HEK293T (cell line): ENCODE results near the gene ARSA.

Source experiments
- CTCF ChIA-PET: fragments of 350-600 bp; formaldehyde crosslinking; extraction: SDS; loops from one replicate; lab custom pipeline; 2021; ENCODE audit warnings: antibody characterized with exemption, inconsistent platforms; lab: Yijun Ruan, JAX
- POLR2A ChIA-PET: fragments of 350-600 bp; formaldehyde crosslinking; extraction: SDS; loops from one replicate; lab custom pipeline; 2020; ENCODE audit warnings: antibody characterized with exemption, inconsistent platforms; lab: Yijun Ruan, JAX
- DNase-seq: peaks from one replicate; pipeline ENCODE4 v3.0.0; 2012; ENCODE audit warnings: mixed read lengths; ENCODE audit errors: extremely low spot score
- ARNT ChIP-seq: fragments of 450-650 bp; IDR thresholded peaks from 2 replicates; pipeline ENCODE4 v1.6.1; 2017; ENCODE audit warnings: mild to moderate bottlenecking
- BHLHE40 ChIP-seq: fragments of 450-650 bp; IDR thresholded peaks from 2 replicates; pipeline ENCODE4 v1.6.1; 2016; ENCODE audit warnings: mild to moderate bottlenecking, moderate library complexity, borderline replicate concordance
- CTBP1 ChIP-seq: fragments of 450-650 bp; IDR thresholded peaks from 2 replicates; pipeline ENCODE4 v1.6.1; 2016; ENCODE audit warnings: borderline replicate concordance
- ELF4 ChIP-seq: fragments of 450-650 bp; IDR thresholded peaks from 2 replicates; pipeline ENCODE4 v1.6.1; 2017; ENCODE audit warnings: antibody characterized with exemption
- FOXA1 ChIP-seq: fragments of 450-650 bp; IDR thresholded peaks from 2 replicates; pipeline ENCODE4 v1.6.1; 2016; ENCODE audit warnings: mild to moderate bottlenecking
- FOXK2 ChIP-seq: fragments of 450-650 bp; IDR thresholded peaks from 2 replicates; pipeline ENCODE4 v1.6.1; 2016; ENCODE audit warnings: mild to moderate bottlenecking
- FOXM1 ChIP-seq: fragments of 450-650 bp; IDR thresholded peaks from 2 replicates; pipeline ENCODE4 v1.6.1; 2017; ENCODE audit warnings: mild to moderate bottlenecking, borderline replicate concordance
- HDGF ChIP-seq: fragments of 450-650 bp; IDR thresholded peaks from 2 replicates; pipeline ENCODE4 v1.6.1; 2017; ENCODE audit warnings: antibody characterized with exemption, borderline replicate concordance
- L3MBTL2 ChIP-seq: fragments of 450-650 bp; conservative IDR thresholded peaks from 2 replicates; pipeline ENCODE4 v1.6.1; 2016; ENCODE audit warnings: mild to moderate bottlenecking
- LEF1 ChIP-seq: fragments of 450-650 bp; IDR thresholded peaks from 2 replicates; pipeline ENCODE4 v1.6.1; 2017; ENCODE audit warnings: mild to moderate bottlenecking, borderline replicate concordance
- NFRKB ChIP-seq: fragments of 450-650 bp; IDR thresholded peaks from 2 replicates; pipeline ENCODE4 v1.6.1; 2016; ENCODE audit warnings: mild to moderate bottlenecking, moderate library complexity
- PKNOX1 ChIP-seq: fragments of 450-650 bp; IDR thresholded peaks from 2 replicates; pipeline ENCODE4 v1.6.1; 2016
- SP1 ChIP-seq: fragments of 450-650 bp; IDR thresholded peaks from 2 replicates; pipeline ENCODE4 v1.6.1; 2017
- SUZ12 ChIP-seq: fragments of 450-650 bp; IDR thresholded peaks from 2 replicates; pipeline ENCODE4 v1.6.1; 2016; ENCODE audit warnings: mild to moderate bottlenecking
- TARDBP ChIP-seq: fragments of 450-650 bp; IDR thresholded peaks from 2 replicates; pipeline ENCODE4 v1.6.1; 2016
- ZNF384 ChIP-seq: fragments of 450-650 bp; IDR thresholded peaks from 2 replicates; pipeline ENCODE4 v1.6.1; 2016

ARSA gene

GRCh38 chr22:50581031-50581949 is 46.7 kb downstream of the ARSA start:
- POLR2A ChIA-PET: interaction anchor here (1.0 to 3.0 kb wide), 8 partner anchors 9 to 55 kb away, joined by 3 to 16 read pairs (median 4); partner anchors contain the start of gene SYCE3
- TF ChIP-seq FOXK2: no peak
- no peak for TF ChIP-seq ARNT
- no peak for TF ChIP-seq NFRKB
- TF ChIP-seq FOXA1: no peak
- no peak for TF ChIP-seq ZNF384
- no peak for TF ChIP-seq ELF4
- TF ChIP-seq L3MBTL2: no peak
- no peak for TF ChIP-seq PKNOX1
- TF ChIP-seq CTBP1: no peak
- TF ChIP-seq FOXM1: no peak
- TF ChIP-seq SUZ12: no peak
- TF ChIP-seq TARDBP: no peak
- no peak for TF ChIP-seq LEF1
- no peak for TF ChIP-seq HDGF
- TF ChIP-seq BHLHE40: no peak
- no peak for TF ChIP-seq SP1
- CTCF ChIA-PET: no interaction called here
- DNase-seq: no peak

GRCh38 chr22:50579752-50580151 is 48.2 kb downstream of the ARSA start:
- no peak for DNase-seq
- TF ChIP-seq NFRKB: no peak
- TF ChIP-seq CTBP1: no peak
- TF ChIP-seq HDGF: no peak
- no peak for TF ChIP-seq SP1
- TF ChIP-seq ELF4: no peak
- ChIA-PET POLR2A (interaction anchor here (1.2 kb wide), 2 partner anchors 17 to 54 kb away, joined by 3 to 4 read pairs; no protein-coding TSS in a partner anchor), CTCF (no interaction called here)

- no peak for DNase-seq
- POLR2A ChIA-PET: interaction anchor here (1.0 to 1.3 kb wide), 4 partner anchors 10 to 53 kb away, joined by 3 to 6 read pairs (median 4); no protein-coding TSS in a partner anchor
- TF ChIP-seq HDGF (no peak), ARNT (no peak), L3MBTL2 (no peak), FOXA1 (no peak), ZNF384 (no peak), PKNOX1 (no peak), FOXM1 (no peak), SP1 (no peak), TARDBP (no peak), BHLHE40 (no peak), LEF1 (no peak), CTBP1 (no peak), FOXK2 (no peak), SUZ12 (no peak), ELF4 (no peak), NFRKB (no peak)
- CTCF ChIA-PET: no interaction called here
Measured at GRCh38 chr22:50578776-50579310, 49.1 kb downstream of the ARSA start.

- DNase-seq: no peak
Measured at GRCh38 chr22:50577987-50578775, 49.8 kb downstream of the ARSA start, which contains the start of gene CPT1B. CPT1B (minus strand) TSS chr22:50578427; CDS start chr22:50577915, 512 bp downstream.

GRCh38 chr22:50577697-50577986 is 50.3 kb downstream of the ARSA start:
- TF ChIP-seq ARNT (no peak), SP1 (no peak), CTBP1 (no peak)
- ChIA-PET POLR2A (interaction anchor here (1.1 to 1.7 kb wide), 3 partner anchors 11 to 70 kb away, joined by 3 read pairs; partner anchors contain the start of genes LMF2 and NCAPH2), CTCF (no interaction called here)
- DNase-seq: no peak

More at GRCh38 chr22:50577987-50578775, 49.8 kb downstream of the ARSA start, which contains the start of gene CPT1B:
- ChIA-PET POLR2A (interaction anchor here (1.0 to 1.7 kb wide), 6 partner anchors 9 to 70 kb away, joined by 3 to 6 read pairs (median 3); partner anchors contain the start of genes LMF2 and NCAPH2), CTCF (no interaction called here)
- no peak for TF ChIP-seq ARNT
